Measurements from ENCODE around the gene FBXL7. TPM values are rescaled to one million over a fixed set of nuclear protein-coding genes. Genes with fewer than 3 reads are reported as not detected.

The FBXL7 gene
- total RNA-seq, 2 experiments from 2014 or later, result not detected

- H2AFZ ChIP-seq (ENCODE audit: low read length), result no peak overlapping the region
- ChIA-PET POLR2A (no interaction called here), CTCF (ENCODE audit: unreplicated experiment) (no interaction called here)
- no peaks in the 10 kb centered on the region for H3K9me3 ChIP-seq (ENCODE audit: low read length)
- intact Hi-C loops (cut with micrococcal nuclease; ENCODE audit: unreplicated experiment), result no loop called here
- DNase-seq (ENCODE audit: low spot score), result no peak
- no peaks in the 10 kb centered on the region for H3K79me2 ChIP-seq (ENCODE audit: insufficient read depth, low read depth, low read length)
- no peaks in the 10 kb centered on the region for H3K4me1 ChIP-seq (ENCODE audit: insufficient read depth, low read length, poor library complexity, severe bottlenecking)
- no peaks in the 10 kb centered on the region for H3K36me3 ChIP-seq (ENCODE audit: insufficient read depth, low read length)
- no peak for TF ChIP-seq EZH2phosphoT487 (IDR thresholded peaks at IDR 0.05; ENCODE audit: borderline replicate concordance, low read depth, low read length)
- TF ChIP-seq, protein P1, sequence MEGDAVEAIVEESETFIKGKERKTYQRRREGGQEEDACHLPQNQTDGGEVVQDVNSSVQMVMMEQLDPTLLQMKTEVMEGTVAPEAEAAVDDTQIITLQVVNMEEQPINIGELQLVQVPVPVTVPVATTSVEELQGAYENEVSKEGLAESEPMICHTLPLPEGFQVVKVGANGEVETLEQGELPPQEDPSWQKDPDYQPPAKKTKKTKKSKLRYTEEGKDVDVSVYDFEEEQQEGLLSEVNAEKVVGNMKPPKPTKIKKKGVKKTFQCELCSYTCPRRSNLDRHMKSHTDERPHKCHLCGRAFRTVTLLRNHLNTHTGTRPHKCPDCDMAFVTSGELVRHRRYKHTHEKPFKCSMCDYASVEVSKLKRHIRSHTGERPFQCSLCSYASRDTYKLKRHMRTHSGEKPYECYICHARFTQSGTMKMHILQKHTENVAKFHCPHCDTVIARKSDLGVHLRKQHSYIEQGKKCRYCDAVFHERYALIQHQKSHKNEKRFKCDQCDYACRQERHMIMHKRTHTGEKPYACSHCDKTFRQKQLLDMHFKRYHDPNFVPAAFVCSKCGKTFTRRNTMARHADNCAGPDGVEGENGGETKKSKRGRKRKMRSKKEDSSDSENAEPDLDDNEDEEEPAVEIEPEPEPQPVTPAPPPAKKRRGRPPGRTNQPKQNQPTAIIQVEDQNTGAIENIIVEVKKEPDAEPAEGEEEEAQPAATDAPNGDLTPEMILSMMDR (conservative IDR thresholded peaks at IDR 0.05; ENCODE audit: low read length), result no peak
- no peaks in the 10 kb centered on the region for H4K20me1 ChIP-seq (ENCODE audit: insufficient read depth, low read length)
- no peak overlapping the region for H3K27ac ChIP-seq (ENCODE audit: low read depth, low read length, poor library complexity, severe bottlenecking)
- BruUV-seq (replicated peaks), result no TSS peak
- no peak overlapping the region for H3K4me3 ChIP-seq (ENCODE audit: low read depth, low read length, poor library complexity, severe bottlenecking)
- no peaks in the 10 kb centered on the region for H3K9me2 ChIP-seq (ENCODE audit: insufficient read depth, low read length)
- H3K4me2 ChIP-seq (ENCODE audit: low read length), result no peak overlapping the region
Measured at GRCh38 chr5:15937708-15938107, 437.7 kb downstream of the FBXL7 start.

DNA sequence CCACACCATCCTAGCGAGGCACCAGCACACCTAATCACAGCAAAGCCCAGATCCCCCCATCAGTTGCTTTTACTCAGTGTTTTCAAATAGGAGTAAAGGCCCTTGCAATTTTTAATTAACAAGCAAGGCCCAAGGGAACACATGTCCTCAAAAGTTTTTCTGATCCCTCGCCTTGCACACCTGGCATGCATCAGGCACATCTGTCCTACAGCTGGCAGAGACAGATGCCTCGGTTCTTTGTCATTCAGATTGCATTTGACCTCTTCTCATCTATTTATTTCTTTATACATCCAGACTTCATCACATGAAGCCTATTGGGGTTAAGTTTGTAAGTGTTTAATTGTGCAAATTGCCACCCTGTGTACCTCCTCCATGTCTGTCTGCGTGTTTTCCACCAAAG lies 438.2 kb downstream of the FBXL7 start:
- POLR2A ChIA-PET, result no interaction called here

GRCh38 chr5:15938961-15939360 lies 439.0 kb downstream of the FBXL7 start:
- no peak for DNase-seq (ENCODE audit: low spot score)
- POLR2A ChIA-PET, result interaction anchor here (0.7 kb wide), 1 partner anchor 16 kb away, joined by 4 read pairs; no protein-coding TSS in a partner anchor
- BruUV-seq (replicated peaks), result no TSS peak

More for the DNA sequence above, 438.2 kb downstream of the FBXL7 start:
- no peaks in the 10 kb centered on the region for H3K4me1 ChIP-seq (ENCODE audit: insufficient read depth, low read length, poor library complexity, severe bottlenecking)
- intact Hi-C loops (cut with micrococcal nuclease; ENCODE audit: unreplicated experiment), result no loop called here
- no peak overlapping the region for H2AFZ ChIP-seq (ENCODE audit: low read length)
- H3K4me3 ChIP-seq (ENCODE audit: low read depth, low read length, poor library complexity, severe bottlenecking), result no peak overlapping the region
- no peak overlapping the region for H3K27ac ChIP-seq (ENCODE audit: low read depth, low read length, poor library complexity, severe bottlenecking)
- DNase-seq (ENCODE audit: low spot score), result no peak
- no peaks in the 10 kb centered on the region for H3K9me3 ChIP-seq (ENCODE audit: low read length)
- no peaks in the 10 kb centered on the region for H3K36me3 ChIP-seq (ENCODE audit: insufficient read depth, low read length)
- H3K4me2 ChIP-seq (ENCODE audit: low read length), result no peak overlapping the region
- H4K20me1 ChIP-seq (ENCODE audit: insufficient read depth, low read length), result no peaks in the 10 kb centered on the region
- no peaks in the 10 kb centered on the region for H3K79me2 ChIP-seq (ENCODE audit: insufficient read depth, low read depth, low read length)
- CTCF ChIA-PET (ENCODE audit: unreplicated experiment), result no interaction called here
- no TSS peak for BruUV-seq (replicated peaks)
- TF ChIP-seq EZH2phosphoT487 (IDR thresholded peaks at IDR 0.05; ENCODE audit: borderline replicate concordance, low read depth, low read length), result no peak
- TF ChIP-seq, protein P1 (conservative IDR thresholded peaks at IDR 0.05; ENCODE audit: low read length), result no peak
- H3K9me2 ChIP-seq (ENCODE audit: insufficient read depth, low read length), result no peaks in the 10 kb centered on the region

More at GRCh38 chr5:15938961-15939360, 439.0 kb downstream of the FBXL7 start:
- intact Hi-C loops (cut with micrococcal nuclease; ENCODE audit: unreplicated experiment), result no loop called here
- Histone ChIP-seq H2AFZ (ENCODE audit: low read length) (no peak overlapping the region), H3K4me2 (ENCODE audit: low read length) (no peak overlapping the region), H3K36me3 (ENCODE audit: insufficient read depth, low read length) (no peaks in the 10 kb centered on the region), H3K27ac (ENCODE audit: low read depth, low read length, poor library complexity, severe bottlenecking) (no peak overlapping the region), H4K20me1 (ENCODE audit: insufficient read depth, low read length) (no peaks in the 10 kb centered on the region), H3K4me1 (ENCODE audit: insufficient read depth, low read length, poor library complexity, severe bottlenecking) (no peaks in the 10 kb centered on the region), H3K9me3 (ENCODE audit: low read length) (no peaks in the 10 kb centered on the region), H3K4me3 (ENCODE audit: low read depth, low read length, poor library complexity, severe bottlenecking) (no peak overlapping the region), H3K79me2 (ENCODE audit: insufficient read depth, low read depth, low read length) (no peaks in the 10 kb centered on the region), H3K9me2 (ENCODE audit: insufficient read depth, low read length) (no peaks in the 10 kb centered on the region)
- TF ChIP-seq, protein P1 (conservative IDR thresholded peaks at IDR 0.05; ENCODE audit: low read length), result no peak
- TF ChIP-seq EZH2phosphoT487 (IDR thresholded peaks at IDR 0.05; ENCODE audit: borderline replicate concordance, low read depth, low read length), result no peak
- CTCF ChIA-PET (ENCODE audit: unreplicated experiment), result no interaction called here
